Measurements from ENCODE around the gene YES1. TPM values are rescaled to one million over a fixed set of nuclear protein-coding genes. Genes with fewer than 3 reads are reported as not detected.

The YES1 gene
- total and polyA plus RNA-seq, 2 of the 8 experiments (the other 6 are each of a cell fraction or from before 2014, with no cell fraction given) = 14.8 to 94.3 TPM

GRCh38 chr18:725646-726045 is 86.4 kb downstream of the YES1 start:
- H2BK15ac ChIP-seq (ENCODE audit: low read length) = no peak overlapping the region
- H4K91ac ChIP-seq (replicated peaks; ENCODE audit: insufficient read length, low read length) = no peak overlapping the region
- no peaks in the 10 kb centered on the region for H3K9me3 ChIP-seq (ENCODE audit: insufficient read depth in 2 of 2, low read depth in 1 of 2, low read length in 1 of 2)
- no peak overlapping the region for H3K9ac ChIP-seq (replicated peaks in 1 of 4; ENCODE audit: extremely low read depth in 1 of 4, low read depth in 3 of 4, low read length in 3 of 4)
- no peak overlapping the region for H3K4me3 ChIP-seq (ENCODE audit: extremely low read depth in 1 of 4, insufficient read depth in 2 of 4, low read depth in 3 of 4, low read length in 4 of 4)
- DNase-seq (ENCODE audit: low read depth in 1 of 2, low spot score in 2 of 2) (peak in 1 of 2 experiments; percentile 30), FAIRE-seq (no peak)
- no peak overlapping the region for H3K56ac ChIP-seq (replicated peaks; ENCODE audit: insufficient read length, low read depth, low read length)
- no peak overlapping the region for H3K14ac ChIP-seq (ENCODE audit: insufficient read length)
- H4K20me1 ChIP-seq (replicated peaks in 1 of 2; ENCODE audit: control insufficient read depth in 1 of 2, insufficient read depth in 2 of 2, low read length in 2 of 2) = no peaks in the 10 kb centered on the region
- H2AK5ac ChIP-seq (ENCODE audit: low read depth, low read length) = no peak overlapping the region
- no peaks in the 10 kb centered on the region for H3K23me2 ChIP-seq (ENCODE audit: low read depth, low read length)
- H3K79me2 ChIP-seq (ENCODE audit: control insufficient read depth in 1 of 2, insufficient read depth in 2 of 2, low read length in 2 of 2) = no peaks in the 10 kb centered on the region
- ChIA-PET POLR2A (ENCODE audit: partially characterized antibody) (no interaction called here), CTCF (ENCODE audit: partially characterized antibody) (interaction anchor here (1.2 kb wide), 1 partner anchor 106 kb away, joined by 4 read pairs; no protein-coding TSS in a partner anchor)
- no peak overlapping the region for H4K8ac ChIP-seq (ENCODE audit: extremely low read depth, insufficient read depth, low read length)
- no peak overlapping the region for H3K27ac ChIP-seq (ENCODE audit: low read depth, low read length)
- no peak overlapping the region for H2BK12ac ChIP-seq (ENCODE audit: low read depth, low read length)
- H2BK120ac ChIP-seq (replicated peaks; ENCODE audit: low read depth, low read length) = no peak overlapping the region
- no peak overlapping the region for H2AFZ ChIP-seq (ENCODE audit: low read length)
- no peaks in the 10 kb centered on the region for H3K79me1 ChIP-seq (ENCODE audit: low read depth, low read length)
- no peak overlapping the region for H3K18ac ChIP-seq (ENCODE audit: extremely low read depth, low read length)
- no peak overlapping the region for H2BK5ac ChIP-seq (ENCODE audit: low read depth, low read length)
- no peaks in the 10 kb centered on the region for H3K4me1 ChIP-seq (replicated peaks in 1 of 4; ENCODE audit: control insufficient read depth in 3 of 4, insufficient read depth in 4 of 4, low read length in 3 of 4)
- no peaks in the 10 kb centered on the region for H3K27me3 ChIP-seq (replicated peaks in 1 of 4; ENCODE audit: control insufficient read depth in 3 of 4, extremely low read depth in 1 of 4, insufficient read depth in 3 of 4, low read length in 3 of 4)
- H3K23ac ChIP-seq (ENCODE audit: insufficient read length) = no peak overlapping the region
- WGBS, 2 experiments (ENCODE audit: extremely low coverage in 1 of 2, insufficient coverage in 1 of 2, insufficient read length in 1 of 2, insufficient replicate concordance in 2 of 2, low coverage in 1 of 2, low lambda C conversion rate in 2 of 2, missing lambda C conversion rate in 1 of 2) = 93% methylated on average over 9 of the region's 9 CpGs; no CpG with 5 or more reads in 1 of the 2 experiments
- no peak overlapping the region for H4K5ac ChIP-seq (ENCODE audit: insufficient read length, low read depth, low read length)
- H3K4ac ChIP-seq (replicated peaks; ENCODE audit: insufficient read length, low read depth, low read length) = no peak overlapping the region
- H3K36me3 ChIP-seq (ENCODE audit: control insufficient read depth in 2 of 4, insufficient read depth in 4 of 4, low read length in 3 of 4) = peaks cover 0 to 10% (median 1%) of the 10 kb centered on the region in 4 experiments; a peak in 1 of 8 replicates
- H3K4me2 ChIP-seq (ENCODE audit: insufficient read depth in 1 of 2, low read depth in 2 of 2, low read length in 2 of 2) = no peak overlapping the region
- no peak for TF ChIP-seq CREB1 (IDR thresholded peaks at IDR 0.05)
- TF ChIP-seq KDM1A (IDR thresholded peaks at IDR 0.05; ENCODE audit: borderline replicate concordance, low read length) = no peak
- TF ChIP-seq EP300 (IDR thresholded peaks at IDR 0.05; ENCODE audit: borderline replicate concordance in 1 of 2, low read depth in 2 of 2, low read length in 2 of 2) = no peak
- peak; percentile 51; the same call in 1 of the 2 replicates for TF ChIP-seq CEBPB (IDR thresholded peaks at IDR 0.05; ENCODE audit: low read depth, low read length)
- no peak for TF ChIP-seq PHF8 (conservative IDR thresholded peaks at IDR 0.05; ENCODE audit: low read depth, low read length)
- H2BK20ac ChIP-seq (ENCODE audit: low read length) = no peak overlapping the region
